ENCODE results near the gene MVB12B. TPM values are rescaled to one million over a fixed set of nuclear protein-coding genes. Genes with fewer than 3 reads are reported as not detected.

MVB12B gene
- total RNA-seq, 1 experiment from 2014 or later, result 5.7 TPM

DNA sequence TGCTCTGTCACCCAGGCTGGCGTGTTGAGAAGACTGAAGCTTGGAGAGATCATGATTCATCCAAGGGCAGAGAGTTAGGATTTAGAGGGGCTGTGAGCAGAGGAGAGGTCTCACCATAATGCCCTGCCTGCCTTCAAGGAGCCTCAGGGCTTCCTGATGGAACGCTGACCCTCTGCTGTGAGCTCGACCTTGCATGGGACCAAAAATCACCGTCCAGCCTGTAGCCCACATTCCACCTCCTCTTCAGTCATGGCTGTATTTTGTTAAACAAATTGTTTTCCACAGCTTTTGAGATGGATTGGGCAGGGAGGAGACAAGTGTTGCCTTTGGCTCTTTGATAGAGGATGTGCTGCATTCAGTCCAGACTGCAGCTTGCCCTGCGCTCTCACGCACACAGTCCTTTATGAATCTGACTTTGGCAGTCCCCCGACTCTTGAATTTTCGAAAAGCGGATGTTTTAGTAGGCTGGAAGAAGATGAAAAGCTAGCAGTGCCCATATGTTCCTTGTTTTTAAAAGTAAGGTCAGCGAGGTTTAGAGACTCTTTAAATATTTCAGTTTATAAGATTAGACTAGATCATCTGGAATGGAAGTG lies 79.5 kb downstream of the MVB12B start:
- CTCF ChIA-PET, result interaction anchor here (4.1 kb wide), 1 partner anchor 7 kb away, joined by 33 read pairs; no protein-coding TSS in a partner anchor
- POLR2A ChIA-PET, result no interaction called here
- DNase-seq (ENCODE audit: low spot score), result no peak
- TF ChIP-seq, protein P1, sequence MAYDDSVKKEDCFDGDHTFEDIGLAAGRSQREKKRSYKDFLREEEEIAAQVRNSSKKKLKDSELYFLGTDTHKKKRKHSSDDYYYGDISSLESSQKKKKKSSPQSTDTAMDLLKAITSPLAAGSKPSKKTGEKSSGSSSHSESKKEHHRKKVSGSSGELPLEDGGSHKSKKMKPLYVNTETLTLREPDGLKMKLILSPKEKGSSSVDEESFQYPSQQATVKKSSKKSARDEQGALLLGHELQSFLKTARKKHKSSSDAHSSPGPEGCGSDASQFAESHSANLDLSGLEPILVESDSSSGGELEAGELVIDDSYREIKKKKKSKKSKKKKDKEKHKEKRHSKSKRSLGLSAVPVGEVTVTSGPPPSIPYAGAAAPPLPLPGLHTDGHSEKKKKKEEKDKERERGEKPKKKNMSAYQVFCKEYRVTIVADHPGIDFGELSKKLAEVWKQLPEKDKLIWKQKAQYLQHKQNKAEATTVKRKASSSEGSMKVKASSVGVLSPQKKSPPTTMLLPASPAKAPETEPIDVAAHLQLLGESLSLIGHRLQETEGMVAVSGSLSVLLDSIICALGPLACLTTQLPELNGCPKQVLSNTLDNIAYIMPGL (CRISPR knock-in tag; IDR thresholded peaks at IDR 0.05), result no peak
- no peak for TF ChIP-seq FOXJ3 (CRISPR knock-in tag; IDR thresholded peaks at IDR 0.05; ENCODE audit: borderline replicate concordance)
- Mint-ChIP-seq H3K9me3 (no peaks in the 10 kb centered on the region), H3K4me3 (no peak overlapping the region), H3K27ac (peak overlapping the region; percentile 7; the same call in 1 of the 2 replicates), H3K36me3 (no peaks in the 10 kb centered on the region), H3K27me3 (ENCODE audit: low read depth) (no peaks in the 10 kb centered on the region), H3K4me1 (peaks cover 39% of the 10 kb centered on the region)
- peak; percentile 65 for ATAC-seq

DNA sequence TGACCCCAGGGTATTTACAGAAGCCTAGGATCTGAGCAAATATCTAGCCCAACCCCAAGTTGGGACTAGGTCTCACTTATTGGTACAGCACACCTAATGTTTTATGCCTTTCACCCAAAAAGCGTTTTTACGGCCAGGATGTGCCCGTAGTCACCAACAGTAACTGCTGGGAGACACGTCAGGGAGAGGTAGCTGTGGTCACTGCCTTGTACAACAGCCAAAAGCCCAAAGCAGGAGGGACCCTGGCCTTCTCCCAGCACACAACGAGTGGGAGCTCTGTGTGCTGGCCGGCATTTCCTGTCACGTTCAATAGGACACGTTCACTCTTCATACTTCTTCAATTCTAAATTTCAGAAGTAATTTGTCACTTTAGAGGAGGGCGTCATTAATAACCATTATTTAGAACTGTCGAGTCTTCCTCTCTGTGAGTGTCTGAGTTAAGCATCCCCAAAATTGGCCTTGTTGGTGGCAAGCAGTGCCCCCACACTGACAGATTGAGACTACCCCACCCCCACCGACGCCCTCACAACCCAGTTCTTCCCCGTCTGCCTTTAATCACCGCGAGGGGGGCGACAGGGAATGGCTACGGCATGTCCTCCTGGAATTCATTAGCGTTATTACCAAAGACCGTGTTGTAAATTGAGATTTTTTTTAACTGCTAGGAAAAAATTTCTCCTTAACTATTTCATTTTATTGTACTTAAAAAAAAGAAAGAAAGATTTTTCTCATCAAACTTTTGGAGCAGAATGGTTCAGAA lies 80.7 kb downstream of the MVB12B start:
- ChIA-PET POLR2A (no interaction called here), CTCF (interaction anchor here (0.7 to 4.1 kb wide), 2 partner anchors 8 to 76 kb away, joined by 4 to 33 read pairs; no protein-coding TSS in a partner anchor)
- Mint-ChIP-seq H3K36me3 (no peaks in the 10 kb centered on the region), H3K27ac (no peak overlapping the region), H3K9me3 (no peaks in the 10 kb centered on the region), H3K4me1 (peaks cover 39% of the 10 kb centered on the region), H3K4me3 (peak overlapping the region; percentile 12; the same call in 1 of the 2 replicates), H3K27me3 (ENCODE audit: low read depth) (no peaks in the 10 kb centered on the region)
- no peak for DNase-seq (ENCODE audit: low spot score)
- no peak for ATAC-seq
- TF ChIP-seq, protein P2, sequence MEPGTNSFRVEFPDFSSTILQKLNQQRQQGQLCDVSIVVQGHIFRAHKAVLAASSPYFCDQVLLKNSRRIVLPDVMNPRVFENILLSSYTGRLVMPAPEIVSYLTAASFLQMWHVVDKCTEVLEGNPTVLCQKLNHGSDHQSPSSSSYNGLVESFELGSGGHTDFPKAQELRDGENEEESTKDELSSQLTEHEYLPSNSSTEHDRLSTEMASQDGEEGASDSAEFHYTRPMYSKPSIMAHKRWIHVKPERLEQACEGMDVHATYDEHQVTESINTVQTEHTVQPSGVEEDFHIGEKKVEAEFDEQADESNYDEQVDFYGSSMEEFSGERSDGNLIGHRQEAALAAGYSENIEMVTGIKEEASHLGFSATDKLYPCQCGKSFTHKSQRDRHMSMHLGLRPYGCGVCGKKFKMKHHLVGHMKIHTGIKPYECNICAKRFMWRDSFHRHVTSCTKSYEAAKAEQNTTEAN (CRISPR knock-in tag; IDR thresholded peaks at IDR 0.05), result no peak
- TF ChIP-seq TEAD4 (CRISPR knock-in tag; IDR thresholded peaks at IDR 0.05), result no peak
- TF ChIP-seq, protein P3, sequence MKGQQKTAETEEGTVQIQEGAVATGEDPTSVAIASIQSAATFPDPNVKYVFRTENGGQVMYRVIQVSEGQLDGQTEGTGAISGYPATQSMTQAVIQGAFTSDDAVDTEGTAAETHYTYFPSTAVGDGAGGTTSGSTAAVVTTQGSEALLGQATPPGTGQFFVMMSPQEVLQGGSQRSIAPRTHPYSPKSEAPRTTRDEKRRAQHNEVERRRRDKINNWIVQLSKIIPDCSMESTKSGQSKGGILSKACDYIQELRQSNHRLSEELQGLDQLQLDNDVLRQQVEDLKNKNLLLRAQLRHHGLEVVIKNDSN (CRISPR knock-in tag; IDR thresholded peaks at IDR 0.05), result no peak

DNA sequence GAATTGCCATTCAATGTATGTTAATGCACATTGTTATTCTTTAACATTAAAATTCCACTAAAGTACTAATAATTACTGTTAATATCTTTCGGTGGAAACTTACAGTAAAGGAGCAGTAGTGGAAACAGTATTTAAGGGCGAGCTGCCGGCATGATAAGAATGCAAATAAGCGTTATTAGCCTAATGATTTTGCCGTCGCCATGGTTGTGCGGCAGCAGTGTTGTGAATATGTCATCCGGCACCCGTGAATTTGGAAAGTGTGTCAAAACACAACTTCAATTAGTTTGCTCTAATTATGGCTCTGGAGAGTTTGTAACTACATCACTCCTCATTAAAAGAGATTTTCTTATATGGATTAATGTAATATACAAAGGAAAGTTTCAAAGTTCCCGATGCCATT lies 81.4 kb downstream of the MVB12B start:
- CTCF ChIA-PET, result interaction anchor here (4.1 kb wide), 1 partner anchor 9 kb away, joined by 33 read pairs; no protein-coding TSS in a partner anchor
- Mint-ChIP-seq H3K27me3 (ENCODE audit: low read depth) (no peaks in the 10 kb centered on the region), H3K4me3 (no peak overlapping the region), H3K27ac (no peak overlapping the region), H3K4me1 (peaks cover 38% of the 10 kb centered on the region), H3K9me3 (no peaks in the 10 kb centered on the region), H3K36me3 (no peaks in the 10 kb centered on the region)
- POLR2A ChIA-PET, result no interaction called here
- ATAC-seq (no peak), DNase-seq (ENCODE audit: low spot score) (no peak)
- TF ChIP-seq, protein P4, sequence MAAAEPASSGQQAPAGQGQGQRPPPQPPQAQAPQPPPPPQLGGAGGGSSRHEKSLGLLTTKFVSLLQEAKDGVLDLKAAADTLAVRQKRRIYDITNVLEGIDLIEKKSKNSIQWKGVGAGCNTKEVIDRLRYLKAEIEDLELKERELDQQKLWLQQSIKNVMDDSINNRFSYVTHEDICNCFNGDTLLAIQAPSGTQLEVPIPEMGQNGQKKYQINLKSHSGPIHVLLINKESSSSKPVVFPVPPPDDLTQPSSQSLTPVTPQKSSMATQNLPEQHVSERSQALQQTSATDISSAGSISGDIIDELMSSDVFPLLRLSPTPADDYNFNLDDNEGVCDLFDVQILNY (CRISPR knock-in tag; IDR thresholded peaks at IDR 0.05), result no peak
- TF ChIP-seq, protein P5, sequence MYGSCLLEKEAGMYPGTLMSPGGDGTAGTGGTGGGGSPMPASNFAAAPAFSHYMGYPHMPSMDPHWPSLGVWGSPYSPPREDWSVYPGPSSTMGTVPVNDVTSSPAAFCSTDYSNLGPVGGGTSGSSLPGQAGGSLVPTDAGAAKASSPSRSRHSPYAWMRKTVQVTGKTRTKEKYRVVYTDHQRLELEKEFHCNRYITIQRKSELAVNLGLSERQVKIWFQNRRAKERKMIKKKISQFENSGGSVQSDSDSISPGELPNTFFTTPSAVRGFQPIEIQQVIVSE (CRISPR knock-in tag; IDR thresholded peaks at IDR 0.05; ENCODE audit: borderline replicate concordance), result no peak
- TF ChIP-seq NR3C1 (CRISPR knock-in tag; conservative IDR thresholded peaks at IDR 0.05; ENCODE audit: low read depth) (no peak), GTF2I (CRISPR knock-in tag; conservative IDR thresholded peaks at IDR 0.05) (no peak), ELF4 (CRISPR knock-in tag; IDR thresholded peaks at IDR 0.05; ENCODE audit: low read depth) (no peak), NR1H2 (CRISPR knock-in tag; IDR thresholded peaks at IDR 0.05) (no peak)

DNA sequence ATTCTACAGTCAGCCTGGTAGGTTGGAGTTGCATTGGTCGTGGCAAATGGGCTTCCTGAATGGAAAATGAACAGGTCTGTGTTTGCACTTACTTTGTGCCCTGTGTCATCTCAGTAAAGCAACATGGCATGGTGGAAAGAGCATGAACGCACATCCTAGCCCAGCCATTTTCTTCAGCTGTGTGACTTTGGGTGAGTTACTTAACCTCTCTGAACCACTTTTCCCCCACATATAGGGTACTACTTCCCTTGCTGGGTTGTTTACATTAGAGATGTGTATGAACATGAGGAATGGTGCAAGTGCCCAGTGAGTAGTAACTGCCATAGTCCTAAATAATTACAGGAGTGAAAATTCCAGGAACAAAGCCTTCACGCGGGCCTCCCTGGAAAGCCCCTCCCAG lies 83.6 kb downstream of the MVB12B start:
- H3K27me3 Mint-ChIP-seq (ENCODE audit: low read depth), result no peaks in the 10 kb centered on the region
- ATAC-seq (no peak), DNase-seq (ENCODE audit: low spot score) (no peak)
- CTCF ChIA-PET, result interaction anchor here (4.1 kb wide), 1 partner anchor 11 kb away, joined by 33 read pairs; no protein-coding TSS in a partner anchor
- H3K36me3 Mint-ChIP-seq, result no peaks in the 10 kb centered on the region
- H3K9me3 Mint-ChIP-seq, result no peaks in the 10 kb centered on the region
- H3K4me1 Mint-ChIP-seq, result peaks cover 32% of the 10 kb centered on the region
- POLR2A ChIA-PET, result no interaction called here
- H3K27ac Mint-ChIP-seq, result no peak overlapping the region
- no peak overlapping the region for H3K4me3 Mint-ChIP-seq
- TF ChIP-seq ELF4 (CRISPR knock-in tag; IDR thresholded peaks at IDR 0.05; ENCODE audit: low read depth) (no peak), NFE2L1 (CRISPR knock-in tag; IDR thresholded peaks at IDR 0.05) (no peak), ZNF138 (CRISPR knock-in tag; conservative IDR thresholded peaks at IDR 0.05) (no peak), ZNF423 (CRISPR knock-in tag; IDR thresholded peaks at IDR 0.05) (no peak), NR2C2 (CRISPR knock-in tag; IDR thresholded peaks at IDR 0.05) (no peak)
- TF ChIP-seq, protein P3 (CRISPR knock-in tag; IDR thresholded peaks at IDR 0.05), result no peak
- TF ChIP-seq, protein P6, sequence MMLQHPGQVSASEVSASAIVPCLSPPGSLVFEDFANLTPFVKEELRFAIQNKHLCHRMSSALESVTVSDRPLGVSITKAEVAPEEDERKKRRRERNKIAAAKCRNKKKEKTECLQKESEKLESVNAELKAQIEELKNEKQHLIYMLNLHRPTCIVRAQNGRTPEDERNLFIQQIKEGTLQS (CRISPR knock-in tag; conservative IDR thresholded peaks at IDR 0.05), result no peak
- TF ChIP-seq, protein P7, sequence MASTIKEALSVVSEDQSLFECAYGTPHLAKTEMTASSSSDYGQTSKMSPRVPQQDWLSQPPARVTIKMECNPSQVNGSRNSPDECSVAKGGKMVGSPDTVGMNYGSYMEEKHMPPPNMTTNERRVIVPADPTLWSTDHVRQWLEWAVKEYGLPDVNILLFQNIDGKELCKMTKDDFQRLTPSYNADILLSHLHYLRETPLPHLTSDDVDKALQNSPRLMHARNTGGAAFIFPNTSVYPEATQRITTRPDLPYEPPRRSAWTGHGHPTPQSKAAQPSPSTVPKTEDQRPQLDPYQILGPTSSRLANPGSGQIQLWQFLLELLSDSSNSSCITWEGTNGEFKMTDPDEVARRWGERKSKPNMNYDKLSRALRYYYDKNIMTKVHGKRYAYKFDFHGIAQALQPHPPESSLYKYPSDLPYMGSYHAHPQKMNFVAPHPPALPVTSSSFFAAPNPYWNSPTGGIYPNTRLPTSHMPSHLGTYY (CRISPR knock-in tag; IDR thresholded peaks at IDR 0.05), result no peak

Measured in WTC11 (cell line).